Measurements from ENCODE around the gene NRP2.

The NRP2 gene

GRCh38 chr2:205781244-205781931 is 99.1 kb downstream of the NRP2 start:
- DNase-seq, result no peak

GRCh38 chr2:205782941-205783340 is 100.6 kb downstream of the NRP2 start:
- no peak for DNase-seq

- no peak for DNase-seq
These were observed 101.7 kb downstream of the NRP2 start for GRCh38 chr2:205783872-205784499.

GRCh38 chr2:205785507-205786260 is 103.4 kb downstream of the NRP2 start:
- DNase-seq, result no peak

- DNase-seq, result no peak
These were observed 104.7 kb downstream of the NRP2 start for GRCh38 chr2:205786976-205787375.

- DNase-seq, result no peak
These were observed 105.5 kb downstream of the NRP2 start for GRCh38 chr2:205787761-205788160.

- no peak for DNase-seq
These were observed 107.6 kb downstream of the NRP2 start for GRCh38 chr2:205789906-205790305.

GRCh38 chr2:205792908-205793307 is 110.6 kb downstream of the NRP2 start:
- DNase-seq, result no peak

GRCh38 chr2:205796805-205797313 is 114.6 kb downstream of the NRP2 start:
- no peak for DNase-seq

GRCh38 chr2:205797866-205798265 is 115.6 kb downstream of the NRP2 start:
- no peak for DNase-seq

GRCh38 chr2:205800224-205800623 is 117.9 kb downstream of the NRP2 start:
- DNase-seq, result no peak

- DNase-seq, result no peak
These were observed 118.5 kb downstream of the NRP2 start for GRCh38 chr2:205800773-205801172.

GRCh38 chr2:205802065-205802464 is 119.8 kb downstream of the NRP2 start:
- DNase-seq, result no peak

GRCh38 chr2:205802941-205803340 is 120.6 kb downstream of the NRP2 start:
- DNase-seq, result no peak

- DNase-seq, result no peak
These were observed 121.2 kb downstream of the NRP2 start for GRCh38 chr2:205803500-205803899.

GRCh38 chr2:205805136-205805535 is 122.8 kb downstream of the NRP2 start:
- DNase-seq, result no peak

GRCh38 chr2:205806143-205806905 is 124.0 kb downstream of the NRP2 start:
- no peak for DNase-seq

GRCh38 chr2:205807229-205807628 is 124.9 kb downstream of the NRP2 start:
- DNase-seq, result no peak

- DNase-seq, result no peak
These were observed 125.5 kb downstream of the NRP2 start for GRCh38 chr2:205807758-205808157.

GRCh38 chr2:205808486-205809121 is 126.3 kb downstream of the NRP2 start:
- DNase-seq, result no peak

GRCh38 chr2:205811387-205811786 is 129.1 kb downstream of the NRP2 start:
- DNase-seq, result no peak

GRCh38 chr2:205814039-205814364 is 131.7 kb downstream of the NRP2 start:
- no peak for DNase-seq

- no peak for DNase-seq
These were observed 133.4 kb downstream of the NRP2 start for GRCh38 chr2:205815673-205816072.

Data from SHP77 (cell line).